Hematopoietic multipotent progenitor cell treated with erythropoietin and hydrocortisone succinate and interleukin-3 and kit ligand, for 17 days (in vitro differentiated cells): ENCODE measurements around the gene C11orf24.

Source experiments
- DNase-seq: peaks from one replicate; pipeline ENCODE4 v3.0.0-alpha.2; 2015; ENCODE audit warnings: low spot score

Gene C11orf24

DNA sequence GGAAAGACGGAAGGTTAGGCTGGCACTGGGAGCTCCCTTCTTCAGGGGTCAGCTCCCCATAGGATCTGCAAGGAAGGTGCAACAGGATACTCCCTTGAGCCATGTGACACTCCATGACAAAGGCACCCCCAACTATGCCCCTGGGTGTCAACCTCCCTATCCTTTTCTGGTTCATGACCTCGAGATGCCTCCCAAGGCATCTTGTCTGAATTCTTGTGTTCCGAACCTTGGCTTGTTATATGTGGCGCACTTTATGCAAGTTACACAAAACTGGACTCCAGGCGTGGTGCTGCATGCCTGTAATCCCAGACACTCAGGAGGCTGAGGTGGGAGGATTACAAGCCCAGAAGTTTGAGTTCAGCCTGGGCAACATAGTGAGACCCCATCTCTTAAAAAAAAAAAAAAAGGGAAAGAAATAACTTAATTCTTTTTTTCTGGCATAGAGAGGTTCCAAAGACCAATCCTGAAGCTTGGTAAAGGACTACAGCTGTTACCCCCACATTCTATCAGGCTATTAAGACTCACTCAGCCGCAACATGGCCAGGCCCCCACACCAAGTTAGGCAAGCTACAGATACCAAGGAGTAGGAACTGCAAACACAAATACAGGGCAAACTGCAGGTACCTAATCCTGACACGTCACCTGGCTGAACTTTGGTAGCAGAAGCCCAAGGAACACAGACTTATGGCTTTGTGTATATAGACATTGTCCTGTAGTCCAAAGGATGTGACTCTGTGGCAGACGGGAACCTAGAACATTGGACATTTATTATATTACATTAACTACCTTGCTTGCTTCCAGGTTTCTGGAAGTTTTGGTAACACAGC is 1.4 kb downstream of the C11orf24 start:
- no peak for DNase-seq

GRCh38 chr11:68269414-68270081 is 2.2 kb downstream of the C11orf24 start:
- DNase-seq, result no peak

DNA sequence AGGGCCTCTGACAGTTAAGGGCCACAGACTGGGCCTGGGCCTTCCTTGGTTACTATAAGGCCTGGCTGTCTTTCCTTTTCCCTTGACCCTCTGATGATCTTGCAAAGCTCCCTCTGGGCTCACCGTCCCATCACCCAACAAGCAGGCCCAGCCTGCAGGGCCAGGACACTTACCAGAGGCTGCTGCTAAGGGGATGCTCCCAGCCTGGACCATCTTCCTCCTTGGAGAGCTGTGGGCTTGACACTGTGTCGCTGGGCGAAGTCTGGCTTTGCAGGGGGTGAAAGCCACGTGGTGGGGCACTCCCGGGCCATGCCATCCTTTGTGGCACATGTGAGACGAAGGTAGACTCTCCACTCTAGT is 3.9 kb downstream of the C11orf24 start:
- no peak for DNase-seq

GRCh38 chr11:68266936-68267880 is 4.6 kb downstream of the C11orf24 start:
- no peak for DNase-seq

GRCh38 chr11:68266121-68266891 is 5.5 kb downstream of the C11orf24 start:
- DNase-seq, result no peak

DNA sequence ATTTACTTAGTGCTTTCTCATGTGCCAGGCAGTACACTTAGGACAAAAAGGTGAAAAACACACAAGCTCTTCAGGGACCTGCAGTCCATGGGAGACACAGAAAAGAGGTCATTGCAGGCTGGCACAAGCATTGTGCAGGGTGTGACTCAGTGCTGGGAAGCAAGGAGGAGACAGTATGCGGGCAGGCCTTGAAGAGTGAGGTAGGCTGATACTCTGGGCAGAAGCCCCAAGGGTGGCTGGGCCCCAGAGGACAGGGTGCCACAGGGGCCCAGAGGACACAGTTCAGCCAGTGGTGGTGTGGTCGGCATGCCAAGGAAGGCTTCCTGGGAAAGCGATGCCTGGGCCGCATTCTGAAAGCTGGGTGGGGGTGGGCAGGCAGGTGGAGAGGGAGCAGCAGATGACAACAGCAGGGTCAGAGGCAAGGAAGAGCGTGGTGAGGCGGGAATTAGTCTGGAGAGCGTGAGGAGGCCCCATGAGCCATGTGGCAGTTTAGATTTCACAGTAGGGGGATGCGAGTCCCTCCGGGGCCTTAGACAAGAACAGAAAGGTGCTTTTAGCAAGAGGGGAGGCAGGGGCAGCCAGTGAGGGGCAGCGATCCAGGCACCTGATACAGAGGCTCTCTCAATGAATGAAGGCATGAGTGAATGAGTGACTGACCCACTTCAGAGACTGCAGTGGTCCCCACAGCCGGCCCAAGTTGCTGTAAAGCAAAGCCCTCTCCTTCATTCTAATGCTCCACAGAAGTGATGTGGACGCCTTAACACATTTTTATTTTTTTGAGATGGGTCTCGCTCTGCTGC is 6.8 kb downstream of the C11orf24 start:
- no peak for DNase-seq

DNA sequence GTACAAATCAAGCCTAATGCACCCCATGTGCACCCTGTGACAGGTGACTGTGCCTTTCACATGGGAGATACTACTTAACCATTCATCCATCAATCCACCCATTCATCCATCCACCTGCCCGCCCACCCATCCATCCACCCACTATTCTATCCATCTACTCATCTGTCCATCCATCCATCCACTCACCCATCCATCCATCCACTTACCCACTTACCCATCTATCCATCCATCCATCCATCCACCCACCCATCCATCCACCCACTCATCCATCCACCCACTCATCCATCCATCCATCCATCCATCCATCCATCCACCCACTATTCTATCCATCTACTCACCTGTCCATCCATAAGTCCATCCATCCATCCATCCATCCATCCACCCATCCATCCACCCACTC is 7.5 kb downstream of the C11orf24 start:
- DNase-seq, result no peak

- no peak for DNase-seq
Measured at GRCh38 chr11:68263444-68264035, 8.2 kb downstream of the C11orf24 start.

DNA sequence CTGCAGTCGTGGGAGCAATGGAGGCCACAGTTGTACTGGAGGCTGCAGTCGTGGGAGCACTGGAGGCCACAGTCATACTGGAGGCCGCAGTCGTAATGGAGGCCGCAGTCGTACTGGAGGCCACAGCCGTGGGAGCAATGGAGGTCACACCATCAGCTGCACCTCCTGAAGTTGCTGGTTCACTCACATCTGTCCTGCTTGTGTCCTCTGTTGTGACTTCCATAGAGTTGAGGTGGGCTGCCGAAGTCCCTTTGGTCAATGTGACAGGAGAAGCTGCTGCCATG is 9.3 kb downstream of the C11orf24 start:
- DNase-seq, result no peak

- DNase-seq, result no peak
Measured at GRCh38 chr11:68261749-68262543, 9.8 kb downstream of the C11orf24 start.

- no peak for DNase-seq
Measured at GRCh38 chr11:68261006-68261405, 10.8 kb downstream of the C11orf24 start.

DNA sequence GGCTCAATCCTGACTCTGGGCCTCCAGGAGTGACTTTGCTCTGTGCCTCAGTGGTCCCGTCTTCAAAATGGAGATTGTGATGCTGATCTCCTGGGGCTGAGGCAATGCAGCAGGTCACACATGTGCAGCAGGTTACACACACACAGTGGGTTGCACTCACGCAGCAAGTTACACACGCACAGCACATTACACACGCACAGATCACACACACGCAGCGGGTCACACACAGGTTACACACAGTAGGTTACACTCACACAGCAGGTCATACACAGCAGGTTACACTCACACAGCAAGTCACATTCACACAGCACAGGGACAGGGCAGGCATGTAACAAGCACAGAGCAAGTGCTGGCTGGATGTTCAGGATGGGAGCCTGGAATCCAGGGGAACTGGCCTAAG is 11.3 kb downstream of the C11orf24 start:
- no peak for DNase-seq

GRCh38 chr11:68259122-68259959 is 12.4 kb downstream of the C11orf24 start:
- no peak for DNase-seq

DNA sequence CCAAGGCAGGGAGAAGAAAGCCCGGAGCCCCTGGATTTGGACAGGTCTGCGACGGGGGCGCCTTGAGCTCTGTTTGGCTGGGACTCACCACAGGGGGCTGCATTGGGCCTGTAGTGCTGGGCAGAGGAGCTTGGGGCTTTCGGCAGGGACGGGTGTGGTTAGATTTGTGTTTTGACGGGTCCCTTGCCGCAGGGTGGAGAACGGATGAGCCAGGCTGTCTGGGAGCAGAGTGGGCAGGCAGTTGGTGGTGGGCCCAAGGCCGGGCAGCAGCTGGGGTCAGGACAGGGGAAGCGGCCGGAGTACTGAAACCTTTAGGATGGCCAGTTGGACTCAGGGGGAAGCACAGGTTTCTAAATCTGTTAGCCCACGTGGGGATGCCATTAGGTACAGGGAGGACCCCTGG is 13.4 kb downstream of the C11orf24 start:
- DNase-seq, result no peak

DNA sequence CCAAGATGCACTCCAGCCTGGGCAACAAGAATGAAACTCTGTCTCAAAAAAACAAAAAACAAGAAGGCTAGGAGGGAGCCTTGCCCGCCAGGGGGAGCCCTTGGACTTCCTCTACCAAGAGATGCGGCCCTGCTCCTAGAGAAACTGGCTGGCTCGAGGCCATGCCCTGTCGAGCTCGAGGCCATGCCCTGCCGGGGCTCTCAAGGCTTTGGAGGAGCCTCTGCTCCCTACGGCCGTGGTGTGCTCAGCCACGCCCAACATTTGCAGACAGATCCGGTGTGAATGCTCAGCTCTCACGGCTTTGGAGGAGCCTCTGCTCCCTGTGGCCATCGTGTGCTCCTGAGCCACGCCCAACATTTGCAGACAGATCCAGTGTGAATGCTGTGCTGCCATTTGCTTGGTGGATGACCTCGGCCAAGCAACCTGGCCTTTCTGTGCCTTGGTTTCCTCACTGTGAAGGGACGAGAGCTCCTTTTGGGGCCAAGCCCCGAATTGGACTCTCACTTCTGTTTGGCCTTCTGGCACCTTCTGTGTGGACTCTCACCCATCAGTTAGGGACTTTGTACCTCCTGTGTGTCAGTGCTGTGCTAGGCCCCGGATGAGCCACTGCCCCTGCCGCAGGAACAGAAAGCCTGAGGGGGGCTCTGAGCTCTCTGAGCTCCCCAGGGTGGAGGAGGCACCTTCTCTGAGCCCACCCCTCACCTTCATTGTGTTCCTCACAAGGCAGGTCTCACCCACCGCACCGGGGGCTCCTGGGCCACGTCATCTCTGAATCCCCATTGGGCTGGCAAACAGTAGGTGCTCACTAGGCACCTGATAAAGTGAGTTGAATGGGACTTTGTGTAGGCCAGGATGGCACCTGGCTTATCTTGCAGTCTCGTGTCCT is 14.1 kb downstream of the C11orf24 start:
- peak; percentile 94 for DNase-seq

DNA sequence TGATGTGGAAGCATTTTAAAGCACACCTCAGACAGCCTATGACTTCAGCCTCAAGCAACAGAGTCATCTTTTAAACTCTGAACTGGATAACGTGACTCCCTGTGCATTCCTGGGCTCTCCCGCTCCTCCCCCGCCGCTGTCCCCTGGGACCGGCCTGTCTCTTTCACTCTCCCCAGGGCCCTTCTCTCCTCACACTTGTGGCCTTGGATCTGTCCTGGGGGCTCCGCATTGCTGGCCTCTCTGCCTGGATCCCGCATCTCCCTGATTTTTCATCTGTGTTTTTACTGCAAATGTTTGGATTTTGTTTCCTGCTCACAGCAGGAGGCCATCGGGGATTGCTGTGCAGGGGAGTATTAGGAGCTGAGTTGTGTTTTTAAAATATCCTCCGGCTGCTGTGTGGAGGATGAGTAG is 15.4 kb downstream of the C11orf24 start:
- no peak for DNase-seq

GRCh38 chr11:68255526-68255925 is 16.2 kb downstream of the C11orf24 start:
- DNase-seq, result no peak

GRCh38 chr11:68254421-68254820 is 17.4 kb downstream of the C11orf24 start:
- DNase-seq, result no peak
